Myocyte (in vitro differentiated cells): ENCODE results near the gene KAT6B. TPM values are rescaled to one million over a fixed set of nuclear protein-coding genes. Genes with fewer than 3 reads are reported as not detected.

Experiments
- DNase-seq: peaks from one replicate; pipeline ENCODE4 v3.0.0-alpha.2; 2012; ENCODE audit warnings: low read depth
- total RNA-seq: library from RNA; depleted of rRNA; stranded (reverse); fragments of >200 nt; gene quantifications from 2 replicates; pipeline ENCODE4 v1.2.3, GENCODE V29; 2014

The KAT6B gene
- total RNA-seq, 1 donor from 2014 or later, result 13.1 TPM

- DNase-seq, result peak; percentile 31
Measured at GRCh38 chr10:75062506-75063299, 236.3 kb downstream of the KAT6B start.

- DNase-seq, result no peak
Measured at GRCh38 chr10:75063461-75064230, 237.2 kb downstream of the KAT6B start.

GRCh38 chr10:75065076-75065475 lies 238.7 kb downstream of the KAT6B start:
- no peak for DNase-seq

GRCh38 chr10:75066271-75066670 lies 239.9 kb downstream of the KAT6B start:
- no peak for DNase-seq

- DNase-seq, result no peak
Measured at GRCh38 chr10:75067272-75067671, 240.9 kb downstream of the KAT6B start.

- DNase-seq, result no peak
Measured at GRCh38 chr10:75068523-75068922, 242.1 kb downstream of the KAT6B start.

- DNase-seq, result no peak
Measured at GRCh38 chr10:75070476-75070875, 244.1 kb downstream of the KAT6B start.

- DNase-seq, result no peak
Measured at GRCh38 chr10:75070961-75071428, 244.6 kb downstream of the KAT6B start.

- no peak for DNase-seq
Measured at GRCh38 chr10:75071756-75072155, 245.4 kb downstream of the KAT6B start.

GRCh38 chr10:75072727-75073126 lies 246.3 kb downstream of the KAT6B start:
- DNase-seq, result no peak

GRCh38 chr10:75073442-75073841 lies 247.0 kb downstream of the KAT6B start:
- no peak for DNase-seq

GRCh38 chr10:75074711-75075445 lies 248.5 kb downstream of the KAT6B start:
- DNase-seq, result no peak

GRCh38 chr10:75076348-75076747 lies 249.9 kb downstream of the KAT6B start:
- DNase-seq, result no peak

- no peak for DNase-seq
Measured at GRCh38 chr10:75079436-75080083, 253.2 kb downstream of the KAT6B start.

- no peak for DNase-seq
Measured at GRCh38 chr10:75080554-75080953, 254.2 kb downstream of the KAT6B start.

- DNase-seq, result no peak
Measured at GRCh38 chr10:75081379-75081778, 255.0 kb downstream of the KAT6B start.
